Peyer's patch (tissue), 4 donors: ENCODE data around the gene LTA4H.

Source experiments
- POLR2A ChIP-seq, 2 donors: fragments of 450-650 bp; IDR thresholded peaks; one replicate each; pipeline ENCODE4 v1.5.1; 2017; ENCODE audit warnings: antibody characterized with exemption in 2 of 2, mild to moderate bottlenecking in 2 of 2, moderate library complexity in 2 of 2
- TF ChIP-seq, protein P1 (sequence below), 6 experiments: fragments of 450-650 bp in 4 of 6; fragments of 200-600 bp in 2 of 6; sonication (generic) in 1 of 6; IDR thresholded peaks; one replicate each; pipeline ENCODE4 v1.5.1; 2017 to 2019; ENCODE audit warnings: antibody characterized with exemption in 6 of 6, mild to moderate bottlenecking in 3 of 6, moderate library complexity in 1 of 6

DNA sequence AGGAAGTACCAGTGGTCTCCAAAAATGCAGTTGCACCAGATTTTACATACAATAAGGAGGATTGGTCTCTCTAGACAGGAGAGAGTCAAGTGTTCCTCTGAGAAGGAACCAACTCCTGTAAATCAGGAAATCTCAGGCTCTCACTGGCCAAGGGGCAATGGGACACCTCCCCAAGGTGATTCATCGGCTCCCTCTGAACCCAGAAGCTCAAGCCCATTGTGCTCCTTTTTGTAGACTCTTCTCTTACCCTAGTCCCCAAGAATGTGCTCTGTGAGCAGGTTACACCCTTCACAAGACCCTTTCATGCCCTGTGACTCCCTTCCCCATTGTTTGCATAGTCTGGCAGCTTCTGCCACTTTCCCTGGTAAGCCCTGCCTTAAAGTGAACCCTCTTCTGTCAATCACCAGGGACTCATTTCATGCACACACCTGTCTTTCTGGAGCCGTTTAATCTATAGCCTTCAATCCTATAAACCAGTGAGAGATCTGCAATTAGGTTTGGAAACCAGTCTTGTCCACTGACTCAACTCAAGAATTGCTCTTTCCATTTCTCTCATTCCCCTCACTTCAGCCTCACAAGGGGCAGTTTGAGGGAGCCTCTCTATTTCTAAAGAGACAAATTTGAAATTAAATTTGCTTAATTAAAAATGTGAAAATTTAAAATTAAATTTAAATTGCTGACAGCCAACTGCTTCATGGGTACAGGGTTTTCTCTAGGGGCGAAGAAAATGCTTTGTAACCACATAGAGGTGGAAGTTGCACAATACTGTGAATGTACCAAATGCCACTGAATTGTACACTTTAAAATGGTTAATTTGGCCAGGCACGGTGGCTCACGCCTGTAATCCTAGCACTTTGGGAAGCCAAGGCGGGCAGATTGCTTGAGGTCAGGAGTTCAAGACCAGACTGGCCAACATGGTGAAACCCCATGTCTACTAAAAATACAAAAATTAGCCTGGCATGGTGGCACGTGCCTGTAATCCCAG is 38.3 kb upstream of the LTA4H start:
- TF ChIP-seq, protein P1, sequence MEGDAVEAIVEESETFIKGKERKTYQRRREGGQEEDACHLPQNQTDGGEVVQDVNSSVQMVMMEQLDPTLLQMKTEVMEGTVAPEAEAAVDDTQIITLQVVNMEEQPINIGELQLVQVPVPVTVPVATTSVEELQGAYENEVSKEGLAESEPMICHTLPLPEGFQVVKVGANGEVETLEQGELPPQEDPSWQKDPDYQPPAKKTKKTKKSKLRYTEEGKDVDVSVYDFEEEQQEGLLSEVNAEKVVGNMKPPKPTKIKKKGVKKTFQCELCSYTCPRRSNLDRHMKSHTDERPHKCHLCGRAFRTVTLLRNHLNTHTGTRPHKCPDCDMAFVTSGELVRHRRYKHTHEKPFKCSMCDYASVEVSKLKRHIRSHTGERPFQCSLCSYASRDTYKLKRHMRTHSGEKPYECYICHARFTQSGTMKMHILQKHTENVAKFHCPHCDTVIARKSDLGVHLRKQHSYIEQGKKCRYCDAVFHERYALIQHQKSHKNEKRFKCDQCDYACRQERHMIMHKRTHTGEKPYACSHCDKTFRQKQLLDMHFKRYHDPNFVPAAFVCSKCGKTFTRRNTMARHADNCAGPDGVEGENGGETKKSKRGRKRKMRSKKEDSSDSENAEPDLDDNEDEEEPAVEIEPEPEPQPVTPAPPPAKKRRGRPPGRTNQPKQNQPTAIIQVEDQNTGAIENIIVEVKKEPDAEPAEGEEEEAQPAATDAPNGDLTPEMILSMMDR (IDR thresholded peaks at IDR 0.05), result no peak
- TF ChIP-seq POLR2A (IDR thresholded peaks at IDR 0.05), result no peak
